Germinal center (tissue), 1 donor: ENCODE results near the gene B3GNT5.

Experiments used
- DNase-seq: peaks from one replicate; pipeline ENCODE4 v3.0.0; 2012; ENCODE audit warnings: mixed read lengths, low spot score

Gene B3GNT5, protein sequence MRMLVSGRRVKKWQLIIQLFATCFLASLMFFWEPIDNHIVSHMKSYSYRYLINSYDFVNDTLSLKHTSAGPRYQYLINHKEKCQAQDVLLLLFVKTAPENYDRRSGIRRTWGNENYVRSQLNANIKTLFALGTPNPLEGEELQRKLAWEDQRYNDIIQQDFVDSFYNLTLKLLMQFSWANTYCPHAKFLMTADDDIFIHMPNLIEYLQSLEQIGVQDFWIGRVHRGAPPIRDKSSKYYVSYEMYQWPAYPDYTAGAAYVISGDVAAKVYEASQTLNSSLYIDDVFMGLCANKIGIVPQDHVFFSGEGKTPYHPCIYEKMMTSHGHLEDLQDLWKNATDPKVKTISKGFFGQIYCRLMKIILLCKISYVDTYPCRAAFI

DNA sequence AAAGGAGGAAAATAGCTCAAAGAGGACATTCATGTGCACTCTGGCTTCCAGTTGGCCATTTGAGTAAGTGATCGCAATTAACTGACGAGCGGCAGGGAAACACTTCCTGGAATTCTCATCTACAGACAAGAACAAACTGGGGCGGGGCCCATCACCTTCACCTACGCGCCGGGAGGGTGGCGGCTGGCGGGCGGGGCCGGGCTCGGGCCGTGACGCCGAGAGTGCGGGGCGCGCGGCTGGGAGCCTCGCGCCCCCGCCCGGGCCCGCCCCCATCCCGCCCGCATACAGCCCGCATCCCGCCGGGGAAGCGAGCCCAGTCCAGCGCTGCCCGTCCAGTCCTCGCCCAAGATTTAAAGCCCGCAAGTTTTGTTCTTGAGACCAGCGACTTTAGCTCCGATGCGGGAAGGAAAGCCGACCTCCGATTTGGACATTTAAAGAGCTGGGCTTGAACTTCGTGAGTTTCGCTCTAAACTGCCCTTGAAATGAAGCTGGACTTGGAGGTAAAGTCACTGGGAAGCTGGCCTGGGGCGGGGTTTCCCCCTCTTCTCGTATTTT lies at the start of gene B3GNT5:
B3GNT5 (plus strand) TSS at position 281 of the 555 bp plus-strand sequence. CDS start 16,546 bp downstream, outside the sequence.
- no peak for DNase-seq

DNA sequence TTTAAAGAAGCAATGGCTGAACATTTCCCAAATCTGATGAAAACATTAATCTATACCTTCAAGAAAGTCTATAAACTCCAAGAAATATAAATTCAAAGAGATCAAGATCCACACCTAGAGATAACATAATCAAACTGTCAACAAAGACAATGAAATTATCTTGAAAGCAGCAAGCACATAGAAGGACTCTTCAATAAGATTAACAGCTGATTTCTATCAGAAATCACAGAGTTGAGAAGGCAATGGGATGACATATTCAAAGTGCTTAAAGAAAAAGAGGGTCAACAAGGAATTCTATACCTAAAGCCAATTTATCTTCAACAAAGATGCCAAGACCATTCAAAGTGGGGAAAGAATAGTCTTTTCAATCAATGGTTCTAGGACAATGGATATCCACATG lies 49.4 kb upstream of the B3GNT5 start:
- no peak for DNase-seq

DNA sequence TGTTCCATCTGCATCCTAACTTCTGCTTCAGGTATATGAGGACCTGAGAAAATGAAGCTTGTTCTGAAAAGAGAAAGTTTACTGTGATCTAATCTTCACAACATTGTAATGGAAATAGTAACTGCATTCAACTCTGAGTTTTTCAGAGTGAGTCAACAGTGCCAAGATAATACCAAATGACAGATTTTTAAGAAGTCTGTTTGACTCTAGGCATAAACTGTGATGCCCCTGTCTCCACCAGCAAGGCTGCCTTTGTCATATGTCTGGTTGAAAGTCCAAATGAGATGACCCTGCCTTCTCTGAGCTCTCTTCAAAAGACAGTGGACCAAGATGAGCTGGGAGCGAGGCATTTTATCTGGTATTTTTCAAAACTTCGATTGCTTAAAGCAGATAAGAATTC lies 44.8 kb upstream of the B3GNT5 start:
- DNase-seq = no peak

DNA sequence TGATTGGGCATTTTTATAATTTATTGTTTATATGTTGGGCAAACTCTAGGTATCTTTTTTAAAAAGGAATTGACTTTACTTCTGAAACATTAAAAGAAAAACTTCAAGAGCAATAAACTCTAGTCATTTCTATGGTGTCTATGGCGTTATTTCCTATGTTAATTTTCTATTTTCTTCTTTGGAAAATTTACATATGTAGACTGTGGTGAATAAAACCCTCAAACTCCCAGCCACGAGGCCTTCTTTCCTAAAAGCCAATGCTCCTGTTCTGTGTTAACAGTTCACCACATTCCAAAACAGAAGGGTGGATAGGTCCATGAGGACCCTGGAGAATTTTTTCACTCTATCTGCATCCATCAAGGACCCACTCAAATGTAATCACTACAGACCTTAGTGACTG lies 44.3 kb upstream of the B3GNT5 start:
- no peak for DNase-seq

DNA sequence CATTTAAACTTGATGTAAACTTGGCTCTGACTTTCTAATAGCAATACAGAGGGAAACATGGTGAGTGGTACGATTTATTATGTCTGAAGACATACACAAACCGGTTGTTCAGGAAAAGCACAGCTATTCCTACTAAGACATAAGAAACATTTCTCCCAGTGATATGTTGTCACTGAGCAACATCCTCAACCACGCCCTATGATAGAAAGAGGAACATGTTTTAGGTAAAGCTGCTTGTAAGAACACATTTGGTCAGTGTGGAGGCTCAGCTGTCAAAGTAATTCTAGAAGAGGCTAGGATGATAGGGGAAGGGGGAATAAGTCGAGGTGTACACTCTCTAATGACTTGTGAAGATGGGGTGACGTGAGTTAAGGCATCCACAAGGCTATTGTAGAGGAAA lies 42.7 kb upstream of the B3GNT5 start:
- DNase-seq = no peak

DNA sequence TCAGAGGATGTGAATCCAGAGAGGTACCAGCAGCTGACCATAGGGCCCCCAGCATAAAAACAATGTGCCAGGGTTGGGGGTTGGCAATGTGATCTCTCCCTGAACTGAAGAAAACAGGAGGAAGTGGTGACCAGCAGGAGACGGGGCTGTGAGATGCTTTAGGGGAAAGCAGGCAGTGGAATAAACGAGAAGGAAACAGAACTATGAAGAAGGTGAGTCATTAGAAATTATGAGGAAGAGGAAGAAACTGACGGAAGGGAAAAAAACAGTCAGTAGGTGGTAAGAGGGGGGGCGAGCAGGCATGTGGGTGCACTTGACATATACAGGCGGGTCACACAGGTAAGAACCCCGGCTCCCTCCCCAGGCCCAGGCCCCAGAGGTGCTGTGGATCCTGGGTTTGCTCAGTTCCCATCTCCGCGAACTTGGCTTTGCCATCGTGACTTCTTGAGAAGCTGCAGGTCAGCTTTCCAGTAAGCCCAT lies 42.2 kb upstream of the B3GNT5 start:
- no peak for DNase-seq

DNA sequence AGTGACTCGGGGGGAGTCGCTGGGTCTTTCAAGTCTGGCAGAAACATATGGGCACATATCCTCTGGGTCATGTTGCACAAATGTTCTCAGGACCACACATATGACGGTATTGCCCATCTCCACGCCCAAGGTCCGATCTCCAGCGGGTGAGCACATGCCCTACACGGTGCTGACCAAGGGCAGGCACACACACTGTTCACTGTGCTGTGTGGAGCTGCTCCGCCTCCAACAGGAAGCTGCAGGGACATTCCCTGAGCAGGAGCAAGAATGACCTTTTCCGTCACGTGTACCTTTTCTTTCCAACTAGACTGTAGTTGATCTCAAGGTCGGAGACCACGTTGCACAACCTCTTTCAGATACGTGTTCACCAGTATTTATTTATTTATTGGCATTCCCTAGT lies 41.7 kb upstream of the B3GNT5 start:
- no peak for DNase-seq

DNA sequence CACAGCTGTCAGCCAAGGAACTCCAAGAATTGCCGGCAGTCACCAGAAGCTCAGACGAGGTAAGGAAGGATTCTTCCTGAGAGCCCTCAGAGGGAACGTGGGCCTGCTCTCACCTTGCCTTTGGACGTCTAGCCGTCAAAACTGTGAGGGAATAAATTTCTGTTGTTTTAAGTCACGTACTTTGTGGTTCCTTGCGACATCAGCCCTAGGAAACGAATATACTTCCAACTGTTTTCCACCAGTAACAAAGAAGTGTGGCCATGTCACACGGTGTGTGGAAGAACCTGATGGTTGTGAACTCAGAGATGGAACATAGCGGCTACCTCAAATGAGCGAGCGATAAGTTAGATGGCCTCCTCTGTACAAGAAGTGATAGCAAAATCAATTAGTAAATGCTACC lies 41.0 kb upstream of the B3GNT5 start:
- DNase-seq = no peak

DNA sequence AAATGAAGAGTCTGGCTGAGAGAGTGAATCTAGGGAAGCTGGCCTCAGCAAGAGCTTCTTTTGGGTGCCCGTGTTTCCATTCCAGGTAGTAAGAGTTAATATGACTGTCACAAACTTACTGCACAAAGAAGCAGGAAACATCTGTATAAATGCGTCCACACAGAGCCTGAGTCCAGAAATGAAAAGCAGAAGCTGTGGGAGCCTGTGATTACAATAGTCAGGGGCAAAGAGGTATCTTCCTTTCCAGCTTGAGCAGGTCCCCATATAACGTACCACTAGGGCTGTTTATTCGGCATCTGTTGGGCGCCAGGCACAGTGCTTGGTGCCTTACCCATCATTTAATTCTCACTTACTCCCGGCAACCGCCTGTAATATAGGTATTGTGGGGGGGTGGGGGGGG lies 40.5 kb upstream of the B3GNT5 start:
- no peak for DNase-seq

DNA sequence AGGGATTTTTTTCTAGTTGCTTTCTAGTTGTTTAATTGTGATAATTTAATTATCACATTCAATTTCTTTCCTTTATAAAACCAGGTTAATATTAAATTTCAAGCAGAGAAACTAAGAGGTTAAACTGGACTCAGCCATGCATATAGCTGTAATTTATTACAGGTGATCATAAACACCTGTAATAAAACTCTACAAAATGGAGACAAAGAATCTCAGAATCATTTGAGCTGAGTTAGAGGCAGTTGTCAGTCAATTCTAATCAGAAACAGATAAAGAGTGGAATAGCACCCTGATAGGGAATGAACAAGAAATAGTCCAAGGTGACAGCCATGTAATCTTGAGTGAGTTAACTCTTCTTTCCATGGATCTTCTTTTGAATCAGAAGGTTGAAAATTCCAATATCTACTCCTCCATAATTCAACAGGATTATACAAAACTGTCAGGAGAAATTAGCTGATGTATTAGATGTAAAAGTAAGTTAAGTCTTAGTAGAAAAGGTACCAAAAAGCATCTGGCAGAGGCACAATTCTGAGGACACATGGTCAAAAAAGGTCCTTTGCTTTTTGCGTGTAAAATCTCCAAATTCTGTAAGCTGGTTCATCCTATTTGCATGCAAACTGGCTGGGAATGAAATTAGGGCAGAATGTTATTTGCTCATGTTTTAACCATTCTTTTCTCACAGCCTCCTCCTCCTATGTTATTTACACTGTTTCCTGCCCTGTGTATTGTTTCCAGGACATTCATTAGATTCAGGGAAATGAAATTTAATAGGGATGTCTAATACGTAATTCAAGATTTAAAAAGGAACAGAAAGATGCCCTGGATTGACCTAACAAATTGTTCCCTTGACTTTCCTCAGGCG lies 39.4 kb upstream of the B3GNT5 start:
- no peak for DNase-seq

DNA sequence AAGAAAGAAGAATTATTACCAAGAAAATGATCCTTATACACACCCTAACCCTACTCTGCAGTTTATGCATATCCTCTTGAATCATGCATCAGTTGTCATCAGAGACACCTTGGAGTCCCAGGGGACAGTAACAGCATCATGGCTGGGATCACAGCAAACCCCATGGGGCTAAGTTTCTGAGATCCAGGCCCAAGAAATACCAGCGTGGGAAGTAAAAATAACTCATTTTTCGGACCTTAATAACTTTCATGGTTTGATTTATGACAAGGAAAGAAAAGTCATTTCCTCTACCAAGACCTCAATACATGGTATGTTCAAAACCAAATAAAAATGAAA lies 38.8 kb upstream of the B3GNT5 start:
- no peak for DNase-seq

DNA sequence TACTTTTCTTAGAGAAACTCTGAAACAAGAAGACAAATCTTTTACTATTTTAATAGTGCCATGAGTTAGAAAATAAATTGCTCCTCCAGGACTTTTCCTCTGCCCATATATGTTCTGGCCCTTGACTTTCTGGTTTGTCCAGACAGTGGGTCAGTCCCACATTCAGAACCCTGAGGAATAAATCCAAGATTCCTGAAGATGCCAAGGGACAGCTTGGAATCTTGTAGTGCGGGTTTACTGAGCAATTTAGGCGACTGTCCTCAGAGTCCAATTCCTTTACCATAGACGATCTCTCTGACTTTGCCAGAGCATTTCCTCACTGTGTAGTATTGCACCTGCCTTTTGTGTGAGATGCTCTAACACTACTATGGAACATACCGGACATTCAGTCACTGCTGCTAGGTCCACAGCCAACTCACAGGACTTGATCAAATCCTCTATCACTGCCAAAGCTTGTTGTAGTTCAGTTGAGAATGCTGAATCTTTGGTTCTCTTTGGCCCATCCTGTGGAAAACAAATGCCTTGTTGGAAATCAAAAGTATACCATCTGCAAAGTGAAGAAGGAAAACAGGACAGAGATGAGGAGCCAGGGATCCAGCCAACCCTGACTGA lies 37.4 kb upstream of the B3GNT5 start:
- no peak for DNase-seq

DNA sequence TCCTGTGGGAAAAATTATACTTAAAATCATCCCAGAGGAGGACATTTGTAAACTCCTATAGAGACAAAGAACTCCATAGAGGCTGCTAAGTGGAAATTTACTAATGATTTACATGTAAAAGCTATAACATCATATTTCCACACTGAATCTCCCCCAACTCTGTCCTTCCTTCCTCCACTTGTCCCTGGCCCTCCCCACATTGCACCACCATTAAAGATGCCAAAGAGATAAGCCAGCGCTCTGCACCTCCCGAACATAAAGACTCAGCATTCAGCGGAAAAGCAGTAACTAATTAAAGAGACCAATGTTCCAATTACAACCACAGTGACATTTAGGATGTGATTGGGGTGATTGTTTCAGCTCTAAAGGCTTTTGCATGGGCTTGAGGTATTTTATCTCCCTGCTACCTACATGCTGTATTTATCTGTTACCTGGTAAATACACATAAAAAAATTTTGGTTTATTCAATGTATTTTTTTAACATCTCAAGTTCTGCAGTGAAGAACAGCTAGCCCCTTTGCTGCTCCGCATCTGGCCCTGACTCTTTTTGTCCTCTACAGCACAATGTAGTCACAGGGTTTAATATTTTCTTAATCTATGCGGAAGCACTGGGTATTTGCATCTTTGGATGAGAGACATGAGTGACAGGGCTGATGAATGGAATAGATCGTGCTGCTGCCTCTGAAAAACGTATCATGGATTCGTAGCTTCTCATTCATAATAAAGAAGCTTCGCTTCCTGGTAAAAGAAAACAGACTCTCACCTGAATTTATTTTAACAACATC lies 35.3 kb upstream of the B3GNT5 start:
- no peak for DNase-seq

DNA sequence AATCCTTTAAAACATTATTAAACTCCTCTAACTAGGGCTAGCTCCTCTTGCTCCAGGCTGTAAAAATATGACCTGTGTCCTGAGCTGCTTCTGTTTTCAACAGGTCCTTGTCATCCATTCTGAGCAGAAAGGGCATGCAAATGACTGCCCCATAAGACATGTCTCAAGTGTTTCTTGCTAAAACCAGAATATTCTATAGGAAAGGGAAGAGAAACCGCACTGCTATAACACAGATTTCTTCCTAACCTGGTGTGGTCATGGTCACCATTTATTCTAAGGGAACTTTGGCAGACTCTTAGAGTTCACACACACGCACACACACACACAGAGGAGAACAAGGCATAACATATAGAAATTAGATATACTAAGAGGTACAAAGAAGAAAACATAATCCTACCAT lies 34.2 kb upstream of the B3GNT5 start:
- DNase-seq = no peak

DNA sequence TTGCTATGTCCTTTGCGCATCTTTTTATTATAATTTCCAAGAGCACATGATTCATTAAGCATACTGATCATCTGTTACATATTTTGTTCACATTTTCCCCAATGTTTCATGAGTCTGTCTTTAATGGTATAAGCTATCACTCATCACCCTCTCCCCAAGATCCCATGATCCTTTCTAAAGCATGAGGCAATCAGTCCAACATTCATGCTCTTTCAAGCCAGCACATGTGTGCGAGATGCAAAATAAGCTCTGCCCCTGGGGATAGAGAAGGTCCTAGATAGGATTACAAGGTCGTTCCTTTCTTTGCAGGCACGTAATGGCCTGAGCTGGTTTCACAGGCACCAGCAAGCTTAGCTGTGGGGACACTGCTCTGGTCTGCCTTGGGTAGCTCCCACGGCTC lies 32.2 kb upstream of the B3GNT5 start:
- DNase-seq = no peak

DNA sequence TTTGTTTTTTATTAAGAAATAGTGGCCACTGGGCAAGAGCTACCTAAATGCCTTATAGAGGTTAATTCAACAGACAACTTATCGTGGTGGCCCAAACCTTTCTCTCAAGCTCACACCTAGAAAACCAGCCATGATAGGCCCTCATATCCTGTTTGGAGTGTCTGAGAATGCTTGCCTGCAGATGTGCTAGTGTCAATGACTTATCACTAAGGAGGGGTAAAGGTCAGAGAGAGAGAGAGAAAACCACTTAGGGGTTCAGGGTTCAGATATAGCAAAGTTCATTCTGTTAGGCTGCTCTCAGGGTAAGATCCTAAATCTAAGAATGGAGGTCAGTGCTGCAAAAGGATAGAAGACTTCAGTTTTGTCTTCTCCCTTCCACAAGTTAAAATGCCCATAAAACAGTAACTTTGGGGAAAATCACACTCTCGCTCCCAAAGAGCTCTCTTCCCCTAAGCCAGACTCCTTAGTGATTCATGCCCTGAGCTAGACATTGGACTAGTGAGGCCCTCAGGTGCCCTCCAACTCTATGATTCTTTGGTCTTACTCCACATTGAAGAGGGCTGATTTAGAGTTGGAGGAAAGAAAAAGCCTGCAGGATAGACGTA lies 30.3 kb upstream of the B3GNT5 start:
- DNase-seq = no peak

DNA sequence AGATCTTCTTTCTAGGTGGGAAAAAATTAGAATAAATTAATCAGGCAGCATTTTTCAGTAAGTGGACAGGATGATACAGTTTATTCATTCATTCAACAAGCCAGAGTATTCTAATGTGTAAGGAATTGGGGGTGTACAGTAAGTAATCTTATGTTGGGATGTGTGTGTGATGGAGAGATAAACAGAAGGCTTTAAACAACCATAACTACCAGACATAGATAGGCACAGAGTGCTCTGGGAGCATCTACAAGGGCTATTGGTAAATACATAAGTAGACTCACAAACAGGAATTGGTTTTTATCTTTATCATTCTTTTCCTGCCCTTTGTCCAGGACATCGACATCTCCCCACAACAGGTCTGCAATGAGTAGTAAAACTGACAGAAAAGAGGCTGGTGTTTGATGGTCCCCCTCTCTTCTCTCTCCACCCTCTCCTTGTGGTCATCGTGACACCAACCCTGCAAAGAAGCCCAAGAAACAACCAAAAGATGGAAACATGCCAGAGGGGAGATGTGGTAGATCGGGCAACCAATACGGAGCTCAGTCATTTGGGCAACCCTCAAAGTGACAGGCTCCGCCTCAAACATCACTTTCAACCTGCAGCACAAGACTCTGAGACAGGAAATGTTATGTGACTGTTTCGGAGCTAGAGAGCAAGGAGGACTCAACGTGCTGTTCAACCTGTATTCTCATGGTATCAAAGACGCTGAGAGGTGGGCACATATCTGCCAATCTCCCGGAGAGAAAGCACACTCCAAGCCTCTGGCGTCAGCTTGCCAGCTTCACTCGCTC lies 28.7 kb upstream of the B3GNT5 start:
- no peak for DNase-seq

DNA sequence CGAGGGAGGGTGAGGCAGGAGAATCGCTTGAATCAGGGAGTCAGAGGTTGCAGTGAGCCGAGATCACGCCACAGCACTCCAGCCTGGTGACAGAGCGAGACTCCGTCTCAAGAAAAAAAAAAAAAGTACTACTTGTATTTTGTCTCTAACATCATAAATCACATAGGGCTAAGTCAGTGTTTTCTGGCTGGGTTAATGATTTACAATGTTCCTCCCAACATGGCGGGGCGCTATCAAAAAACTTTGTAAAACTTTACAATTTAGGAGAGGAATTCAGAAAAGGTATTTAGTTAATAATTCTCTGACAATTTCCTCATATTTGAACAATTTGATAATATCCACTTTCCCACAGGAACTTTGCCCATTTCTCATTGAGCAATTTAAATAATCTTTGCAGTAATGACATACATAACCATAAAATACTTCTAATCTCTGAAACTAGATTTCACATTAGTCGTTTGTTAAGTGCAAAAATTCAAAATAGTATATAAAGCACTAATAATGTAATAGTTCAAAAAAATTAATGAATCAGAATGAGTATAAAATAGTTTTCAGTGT lies 26.6 kb upstream of the B3GNT5 start:
- no peak for DNase-seq

DNA sequence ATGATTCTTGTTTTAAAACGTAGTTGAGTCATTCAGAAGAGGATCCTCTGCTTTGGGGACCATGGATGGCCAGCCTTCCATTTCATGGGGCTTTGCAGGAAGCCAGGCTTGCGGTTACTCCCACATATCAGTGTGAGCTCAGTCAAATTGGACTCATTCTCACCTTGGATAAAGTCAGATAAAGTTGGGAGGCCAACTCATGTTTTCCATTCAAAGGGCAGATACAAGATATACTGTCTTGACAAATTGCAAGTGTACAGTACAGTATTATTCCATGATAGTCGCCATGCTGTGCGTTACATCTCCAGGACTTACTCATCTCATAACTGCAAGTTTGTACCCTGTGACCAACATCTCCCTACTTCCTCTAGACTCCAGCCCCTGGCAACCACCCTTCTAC lies 25.5 kb upstream of the B3GNT5 start:
- DNase-seq = no peak

DNA sequence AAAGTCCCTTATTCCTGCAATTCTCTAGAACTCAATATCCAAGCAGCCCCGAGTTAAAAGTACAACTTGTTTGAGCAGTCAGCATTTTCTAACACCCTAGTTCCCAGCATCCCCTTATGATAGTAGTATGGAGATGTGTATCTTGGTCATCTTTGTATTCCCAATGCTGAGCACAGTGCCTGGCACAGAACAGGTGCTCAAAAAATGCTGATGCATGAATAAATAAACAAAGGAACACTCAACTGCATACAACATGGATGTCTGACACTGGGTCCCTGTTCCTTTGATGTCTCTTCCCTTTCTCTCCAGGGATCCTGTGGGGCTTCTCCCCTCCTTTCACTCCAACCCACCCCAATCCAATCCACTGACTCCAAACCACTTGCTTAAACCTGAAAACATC lies 23.9 kb upstream of the B3GNT5 start:
- DNase-seq = no peak
